ENCODE data around the gene ENAM.

DNA sequence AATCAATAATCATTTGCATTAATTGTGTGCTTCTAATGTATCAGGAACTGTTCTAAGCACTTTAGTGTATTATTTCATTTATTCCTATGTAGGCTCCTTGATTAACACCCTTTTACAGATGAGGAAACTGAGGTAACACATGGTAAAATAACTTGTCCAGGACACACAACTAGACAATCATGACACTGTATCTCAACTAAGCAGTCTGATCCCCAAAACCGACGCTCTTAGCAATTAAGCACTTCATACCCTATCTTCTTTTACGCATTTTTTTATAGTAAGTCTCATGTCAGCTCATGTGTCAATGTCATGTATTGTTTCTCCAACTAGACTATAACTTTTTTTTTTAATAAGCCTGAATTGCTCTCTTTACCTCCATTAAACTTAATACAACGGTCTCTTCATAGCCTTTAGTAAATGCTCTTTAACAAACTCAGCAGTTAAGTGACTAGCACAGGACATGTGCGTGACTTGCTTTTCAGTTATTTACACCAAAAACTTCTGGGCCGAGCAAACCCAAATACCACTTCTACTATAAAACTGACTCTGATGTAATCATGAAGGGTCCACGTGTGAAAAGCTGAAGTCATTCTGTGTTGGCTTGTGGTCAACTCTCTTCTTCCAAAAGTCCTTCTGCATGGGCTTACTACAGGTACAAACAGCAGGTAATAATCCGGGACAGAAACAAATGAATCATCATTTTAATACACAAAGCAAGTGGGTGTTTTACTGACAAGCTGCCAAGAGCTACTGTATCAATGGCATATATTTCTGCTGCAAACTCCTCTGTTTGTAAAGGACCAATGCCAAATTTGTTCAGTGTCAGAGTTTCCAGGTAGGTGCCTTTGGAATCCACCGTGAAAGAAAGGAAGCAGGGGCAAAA is 44.4 kb upstream of the ENAM start:
- no peak for TF ChIP-seq ADNP (CRISPR knock-in tag; IDR thresholded peaks at IDR 0.05)
- TF ChIP-seq IRF2 (CRISPR knock-in tag; IDR thresholded peaks at IDR 0.05): no peak
- no peak for TF ChIP-seq CBFB (CRISPR knock-in tag; IDR thresholded peaks at IDR 0.05)
- no peak for TF ChIP-seq KLF13 (CRISPR knock-in tag; IDR thresholded peaks at IDR 0.05)
- no peak for TF ChIP-seq RBM39 (IDR thresholded peaks at IDR 0.05; ENCODE audit: low read depth, low read length, poor library complexity, severe bottlenecking)
- TF ChIP-seq, protein P1, sequence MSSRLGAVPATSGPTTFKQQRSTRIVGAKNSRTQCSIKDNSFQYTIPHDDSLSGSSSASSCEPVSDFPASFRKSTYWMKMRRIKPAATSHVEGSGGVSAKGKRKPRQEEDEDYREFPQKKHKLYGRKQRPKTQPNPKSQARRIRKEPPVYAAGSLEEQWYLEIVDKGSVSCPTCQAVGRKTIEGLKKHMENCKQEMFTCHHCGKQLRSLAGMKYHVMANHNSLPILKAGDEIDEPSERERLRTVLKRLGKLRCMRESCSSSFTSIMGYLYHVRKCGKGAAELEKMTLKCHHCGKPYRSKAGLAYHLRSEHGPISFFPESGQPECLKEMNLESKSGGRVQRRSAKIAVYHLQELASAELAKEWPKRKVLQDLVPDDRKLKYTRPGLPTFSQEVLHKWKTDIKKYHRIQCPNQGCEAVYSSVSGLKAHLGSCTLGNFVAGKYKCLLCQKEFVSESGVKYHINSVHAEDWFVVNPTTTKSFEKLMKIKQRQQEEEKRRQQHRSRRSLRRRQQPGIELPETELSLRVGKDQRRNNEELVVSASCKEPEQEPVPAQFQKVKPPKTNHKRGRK (CRISPR knock-in tag; IDR thresholded peaks at IDR 0.05): no peak
- TF ChIP-seq KDM5B (CRISPR knock-in tag; IDR thresholded peaks at IDR 0.05; ENCODE audit: borderline replicate concordance): no peak
- TF ChIP-seq CBX2 (IDR thresholded peaks at IDR 0.05; ENCODE audit: low read depth, low read length): no peak
- no peak for TF ChIP-seq CBX2 (CRISPR knock-in tag; IDR thresholded peaks at IDR 0.05; ENCODE audit: low read depth)
